HUES48 (cell line): ENCODE data around the gene PRKCA.
"Not testable (repeated sequence)": the region's sequence is repeated elsewhere in the genome, so short reads cannot be mapped to it uniquely, and the experiment has no call there.

ENCODE experiments used
- H3K27ac ChIP-seq: one replicate; pipeline ENCODE4 v1.7.0; 2013; ENCODE audit warnings: low read depth, low read length, inconsistent platforms
- H3K27me3 ChIP-seq: 2 replicates; pipeline ENCODE4 v1.6.1; 2013; ENCODE audit warnings: mild to moderate bottlenecking, low read length; ENCODE audit not compliant: control insufficient read depth, insufficient read depth
- H3K36me3 ChIP-seq: 2 replicates; pipeline ENCODE4 v1.6.1; 2013; ENCODE audit warnings: low read length; ENCODE audit not compliant: control insufficient read depth, insufficient read depth
- H3K4me1 ChIP-seq: 2 replicates; pipeline ENCODE4 v1.6.1; 2013; ENCODE audit warnings: mild to moderate bottlenecking, low read length; ENCODE audit not compliant: control insufficient read depth, insufficient read depth
- H3K4me3 ChIP-seq: 2 replicates; pipeline ENCODE4 v1.5.1; 2013; ENCODE audit warnings: mild to moderate bottlenecking, low read depth, low read length
- H3K9ac ChIP-seq: 2 replicates; pipeline ENCODE4 v1.6.1; 2013; ENCODE audit warnings: mild to moderate bottlenecking, low read depth, low read length, moderate library complexity
- H3K9me3 ChIP-seq: 2 replicates; pipeline ENCODE4 v1.6.1; 2013; ENCODE audit warnings: low read length; ENCODE audit not compliant: control insufficient read depth, insufficient read depth

Gene PRKCA

GRCh38 chr17:66386498-66387351 is 84.3 kb downstream of the PRKCA start:
- H3K4me3 ChIP-seq: no peak overlapping the region
- no peaks in the 10 kb centered on the region for H3K27me3 ChIP-seq
- peaks cover 12% of the 10 kb centered on the region for H3K4me1 ChIP-seq

GRCh38 chr17:66387392-66387981 is 85.1 kb downstream of the PRKCA start:
- H3K4me3 ChIP-seq: no peak overlapping the region
- no peak overlapping the region for H3K9ac ChIP-seq
- H3K36me3 ChIP-seq: no peaks in the 10 kb centered on the region
- no peak overlapping the region for H3K27ac ChIP-seq
- H3K4me1 ChIP-seq: peaks cover 12% of the 10 kb centered on the region
- H3K27me3 ChIP-seq: no peaks in the 10 kb centered on the region
- H3K9me3 ChIP-seq: no peaks in the 10 kb centered on the region

More at GRCh38 chr17:66386498-66387351, 84.3 kb downstream of the PRKCA start:
- H3K27ac ChIP-seq: no peak overlapping the region
- no peaks in the 10 kb centered on the region for H3K9me3 ChIP-seq
- H3K36me3 ChIP-seq: no peaks in the 10 kb centered on the region
- no peak overlapping the region for H3K9ac ChIP-seq

- Histone ChIP-seq H3K36me3 (no peaks in the 10 kb centered on the region), H3K27me3 (no peaks in the 10 kb centered on the region), H3K27ac (no peak overlapping the region), H3K9me3 (no peaks in the 10 kb centered on the region), H3K4me3 (no peak overlapping the region), H3K4me1 (no peaks in the 10 kb centered on the region), H3K9ac (no peak overlapping the region)
Measured at GRCh38 chr17:66392783-66393437, 90.5 kb downstream of the PRKCA start.

GRCh38 chr17:66395961-66396360 is 93.5 kb downstream of the PRKCA start:
- Histone ChIP-seq H3K4me3 (no peak overlapping the region), H3K27me3 (no peaks in the 10 kb centered on the region), H3K9me3 (no peaks in the 10 kb centered on the region), H3K27ac (no peak overlapping the region), H3K4me1 (no peaks in the 10 kb centered on the region), H3K9ac (no peak overlapping the region), H3K36me3 (no peaks in the 10 kb centered on the region)

- no peak overlapping the region for H3K4me3 ChIP-seq
- no peaks in the 10 kb centered on the region for H3K4me1 ChIP-seq
- no peak overlapping the region for H3K27ac ChIP-seq
- H3K36me3 ChIP-seq: no peaks in the 10 kb centered on the region
- no peaks in the 10 kb centered on the region for H3K9me3 ChIP-seq
- H3K9ac ChIP-seq: no peak overlapping the region
- H3K27me3 ChIP-seq: no peaks in the 10 kb centered on the region
Measured at GRCh38 chr17:66397486-66397885, 95.1 kb downstream of the PRKCA start.

- Histone ChIP-seq H3K36me3 (no peaks in the 10 kb centered on the region), H3K4me3 (no peak overlapping the region), H3K9ac (no peak overlapping the region), H3K9me3 (no peaks in the 10 kb centered on the region), H3K27me3 (no peaks in the 10 kb centered on the region), H3K4me1 (0 out of 2 replicates have a peak, but pooled peaks cover under 1% of the 10 kb centered on the region), H3K27ac (no peak overlapping the region)
Measured at GRCh38 chr17:66398059-66398458, 95.6 kb downstream of the PRKCA start.

- H3K4me1 ChIP-seq: peaks cover 6% of the 10 kb centered on the region; the same call in 1 of the 2 replicates
- no peak overlapping the region for H3K9ac ChIP-seq
- no peaks in the 10 kb centered on the region for H3K9me3 ChIP-seq
- H3K27ac ChIP-seq: no peak overlapping the region
- no peaks in the 10 kb centered on the region for H3K27me3 ChIP-seq
- H3K4me3 ChIP-seq: no peak overlapping the region
- H3K36me3 ChIP-seq: no peaks in the 10 kb centered on the region
Measured at GRCh38 chr17:66398617-66399016, 96.2 kb downstream of the PRKCA start.

- Histone ChIP-seq H3K36me3 (no peaks in the 10 kb centered on the region), H3K9me3 (no peaks in the 10 kb centered on the region), H3K9ac (no peak overlapping the region), H3K27me3 (no peaks in the 10 kb centered on the region), H3K4me1 (peaks cover 14% of the 10 kb centered on the region), H3K27ac (no peak overlapping the region), H3K4me3 (no peak overlapping the region)
Measured at GRCh38 chr17:66399441-66399840, 97.0 kb downstream of the PRKCA start.

GRCh38 chr17:66400041-66400688 is 97.8 kb downstream of the PRKCA start:
- not testable (repeated sequence) for H3K9ac ChIP-seq, H3K36me3 ChIP-seq, H3K4me3 ChIP-seq, H3K27me3 ChIP-seq, H3K9me3 ChIP-seq, H3K27ac ChIP-seq
- H3K4me1 ChIP-seq: peaks cover 15% of the 10 kb centered on the region

GRCh38 chr17:66400698-66401097 is 98.3 kb downstream of the PRKCA start:
- Histone ChIP-seq H3K27me3 (no peaks in the 10 kb centered on the region), H3K36me3 (no peaks in the 10 kb centered on the region), H3K4me1 (peaks cover 18% of the 10 kb centered on the region), H3K9ac (no peak overlapping the region), H3K4me3 (no peak overlapping the region), H3K9me3 (no peaks in the 10 kb centered on the region), H3K27ac (no peak overlapping the region)
